Transverse colon (tissue), 4 donors: ENCODE data around the gene TFEB.

Source experiments
- CTCF ChIP-seq, 5 experiments: fragments of 200-600 bp in 3 of 5; fragments of 450-650 bp in 2 of 5; sonication (generic) in 3 of 5; IDR thresholded peaks; 1 replicate in 2 of 5; 2 replicates in 3 of 5; pipeline ENCODE4 v1.5.1; 2016 to 2017; ENCODE audit warnings: antibody characterized with exemption in 5 of 5, inconsistent platforms in 3 of 5, mild to moderate bottlenecking in 2 of 5, moderate library complexity in 1 of 5
- POLR2A ChIP-seq: fragments of 450-650 bp; IDR thresholded peaks from one replicate; pipeline ENCODE4 v1.6.1; 2016; ENCODE audit warnings: antibody characterized with exemption, mild to moderate bottlenecking, moderate library complexity
- POLR2AphosphoS5 ChIP-seq, 3 donors: sonication (generic); formaldehyde crosslinking; IDR thresholded peaks; one replicate each; pipeline ENCODE4 v1.6.1; 2016; ENCODE audit warnings: antibody characterized with exemption in 3 of 3

- TF ChIP-seq CTCF (IDR thresholded peaks at IDR 0.05) (no peak), POLR2A (no peak), POLR2AphosphoS5 (IDR thresholded peaks at IDR 0.05) (no peak)
These were observed 85.8 kb downstream of the TFEB start for GRCh38 chr6:41649596-41649995.
